HuH-7 (cell line): ENCODE measurements around the gene ALS2.

Experiments
- DNase-seq: peaks from one replicate; pipeline ENCODE4 v3.0.0; 2011; ENCODE audit warnings: low spot score

ALS2 gene

GRCh38 chr2:201754717-201755415, 25.9 kb downstream of the ALS2 start:
- DNase-seq = no peak

GRCh38 chr2:201751566-201751965, 29.2 kb downstream of the ALS2 start:
- DNase-seq = no peak

GRCh38 chr2:201746551-201746950, 34.2 kb downstream of the ALS2 start:
- DNase-seq = no peak

GRCh38 chr2:201735486-201735885, 45.2 kb downstream of the ALS2 start:
- no peak for DNase-seq

- DNase-seq = no peak
Measured at GRCh38 chr2:201734111-201734510, 46.6 kb downstream of the ALS2 start.

GRCh38 chr2:201733544-201733943, 47.2 kb downstream of the ALS2 start:
- no peak for DNase-seq

- no peak for DNase-seq
Measured at GRCh38 chr2:201730651-201731285, 50.0 kb downstream of the ALS2 start.

- DNase-seq = no peak
Measured at GRCh38 chr2:201715459-201715858, 65.3 kb downstream of the ALS2 start.

GRCh38 chr2:201712726-201713125, 68.0 kb downstream of the ALS2 start:
- DNase-seq = no peak

GRCh38 chr2:201709747-201710146, 71.0 kb downstream of the ALS2 start:
- DNase-seq = no peak

- no peak for DNase-seq
Measured at GRCh38 chr2:201709049-201709448, 71.7 kb downstream of the ALS2 start.

- no peak for DNase-seq
Measured at GRCh38 chr2:201707753-201708152, 73.0 kb downstream of the ALS2 start.

- no peak for DNase-seq
Measured at GRCh38 chr2:201707142-201707541, 73.6 kb downstream of the ALS2 start.

- DNase-seq = no peak
Measured at GRCh38 chr2:201704536-201704935, 76.2 kb downstream of the ALS2 start.

GRCh38 chr2:201701646-201702045, 79.1 kb downstream of the ALS2 start:
- DNase-seq = no peak

GRCh38 chr2:201699416-201699815, 81.3 kb downstream of the ALS2 start:
- no peak for DNase-seq

GRCh38 chr2:201698588-201699226, 82.0 kb downstream of the ALS2 start, which contains the start of gene MPP4:
TSS of gene MPP4 (minus strand) at chr2:201698644. CDS start at chr2:201693954, 4,690 bp downstream.
- DNase-seq = no peak

GRCh38 chr2:201697899-201698298, 82.8 kb downstream of the ALS2 start:
- DNase-seq = no peak

- no peak for DNase-seq
Measured at GRCh38 chr2:201696151-201696659, 84.5 kb downstream of the ALS2 start.

GRCh38 chr2:201685156-201685555, 95.6 kb downstream of the ALS2 start:
- DNase-seq = no peak

- DNase-seq = peak; percentile 69
Measured at GRCh38 chr2:201680743-201681142, 100.0 kb downstream of the ALS2 start.

- DNase-seq = no peak
Measured at GRCh38 chr2:201678401-201678800, 102.3 kb downstream of the ALS2 start.

GRCh38 chr2:201675454-201675853, 105.3 kb downstream of the ALS2 start:
- DNase-seq = no peak
